ENCODE measurements around the gene TMEM11.

Gene TMEM11

DNA sequence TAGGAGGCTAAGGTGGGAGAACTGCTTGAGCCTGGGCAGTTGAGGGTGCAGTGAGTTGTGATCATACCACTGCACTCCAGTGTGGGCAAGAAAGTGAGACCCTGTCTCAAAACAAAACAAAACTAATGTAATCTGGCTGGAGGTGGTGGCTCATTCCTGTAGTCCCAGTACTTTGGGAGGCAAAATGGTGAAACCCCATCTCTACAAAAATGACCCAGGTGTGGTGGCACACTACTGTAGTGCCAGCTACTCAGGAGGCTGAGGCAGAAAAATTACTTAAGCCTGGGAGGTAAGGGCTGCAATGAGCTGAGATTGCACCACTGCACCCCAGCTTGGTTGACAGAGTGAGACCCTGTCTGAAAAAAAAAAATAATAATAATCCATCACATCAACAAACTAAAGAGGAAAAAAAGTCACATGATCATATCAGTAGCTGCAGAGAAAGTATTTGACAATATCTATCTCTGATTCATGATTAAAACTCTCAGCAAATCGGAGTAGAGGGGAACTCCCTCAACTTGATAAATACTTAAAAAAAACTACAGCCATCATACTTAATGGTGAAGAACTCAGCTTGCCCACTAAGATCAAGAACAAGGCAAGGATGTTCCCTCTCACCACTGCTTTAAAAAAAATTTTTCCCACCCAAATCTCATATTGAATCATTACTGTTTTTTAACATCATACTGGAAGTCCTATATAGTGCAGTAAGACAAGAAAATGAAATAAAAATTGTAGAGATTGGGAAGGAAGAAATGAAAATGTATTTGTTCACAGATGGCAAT, 56.2 kb downstream of the TMEM11 start:
- DNase-seq, result no peak

DNA sequence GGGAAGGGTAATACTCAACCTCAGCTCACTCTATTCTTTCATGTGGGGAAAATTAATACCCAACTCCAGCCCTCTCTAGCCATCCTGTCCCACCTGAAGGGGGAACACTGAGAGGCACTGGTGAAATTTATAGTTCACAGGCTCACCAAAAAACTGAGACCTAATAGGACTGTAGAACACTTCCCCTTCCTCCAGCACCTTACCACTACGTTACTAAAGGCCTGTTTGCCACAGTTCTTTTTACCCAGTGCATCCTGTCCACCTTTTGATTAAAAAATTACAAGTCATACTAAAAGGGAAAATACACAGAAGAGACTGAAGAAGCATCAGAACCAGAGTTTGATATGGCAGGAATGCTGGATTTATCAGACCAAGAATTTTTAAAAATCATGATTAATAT, 61.2 kb downstream of the TMEM11 start:
- no peak for DNase-seq

DNA sequence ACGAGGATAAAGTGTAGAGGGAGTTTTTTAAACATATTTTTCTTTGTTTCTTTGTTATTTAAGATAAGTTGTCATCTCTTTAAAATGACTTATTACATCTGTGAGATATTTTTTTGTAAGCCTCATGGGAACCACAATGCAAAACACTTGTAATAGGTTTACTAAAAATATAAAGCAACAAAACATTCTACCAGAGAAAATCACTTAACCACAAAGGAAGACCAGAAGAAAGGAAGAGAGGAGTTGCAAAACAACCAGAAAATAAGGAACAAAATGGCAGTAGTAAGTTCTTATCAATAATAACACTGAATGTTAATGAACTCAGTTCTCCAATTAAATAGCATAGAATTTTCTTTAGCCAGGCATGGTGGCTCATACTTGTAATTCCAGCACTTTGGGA, 64.3 kb downstream of the TMEM11 start:
- no peak for DNase-seq

All from T1000 (cell line).